Parathyroid adenoma (tissue), 2 donors: Measurements from ENCODE around the gene CD151.

ENCODE experiments used
- H2AFZ ChIP-seq: fragments of 300-600 bp; sonication (generic); one replicate; pipeline ENCODE4 v1.7.0; 2017; ENCODE audit warnings: antibody characterized with exemption, mild to moderate bottlenecking
- H3K27ac ChIP-seq: fragments of 300-600 bp; sonication (generic); one replicate; pipeline ENCODE4 v1.7.0; 2017
- H3K27me3 ChIP-seq: fragments of 300-600 bp; sonication (generic); one replicate; pipeline ENCODE4 v1.7.0; 2017; ENCODE audit warnings: low read length; ENCODE audit not compliant: control insufficient read depth, insufficient read depth
- H3K36me3 ChIP-seq: fragments of 300-600 bp; sonication (generic); one replicate; pipeline ENCODE4 v1.7.0; 2017; ENCODE audit warnings: low read length; ENCODE audit not compliant: control insufficient read depth, insufficient read depth
- H3K4me1 ChIP-seq: fragments of 300-600 bp; sonication (generic); one replicate; pipeline ENCODE4 v1.7.0; 2017; ENCODE audit warnings: control low read depth
- H3K4me2 ChIP-seq: fragments of 300-600 bp; sonication (generic); one replicate; pipeline ENCODE4 v1.7.0; 2017; ENCODE audit warnings: low read length
- H3K4me3 ChIP-seq: fragments of 300-600 bp; sonication (generic); one replicate; pipeline ENCODE4 v1.7.0; 2017; ENCODE audit warnings: low read depth, low read length
- H3K79me2 ChIP-seq: fragments of 300-600 bp; sonication (generic); one replicate; pipeline ENCODE4 v1.7.0; 2017; ENCODE audit warnings: control low read depth
- H3K9ac ChIP-seq: fragments of 300-600 bp; sonication (generic); one replicate; pipeline ENCODE4 v1.7.0; 2017; ENCODE audit warnings: mild to moderate bottlenecking
- H3K9me3 ChIP-seq: fragments of 300-600 bp; sonication (generic); one replicate; pipeline ENCODE4 v1.7.0; 2017; ENCODE audit warnings: low read length; ENCODE audit not compliant: control insufficient read depth
- TF ChIP-seq, protein P1 (sequence below): fragments of 300-600 bp; sonication (generic); IDR thresholded peaks from one replicate; pipeline ENCODE4 v1.7.0; 2017; ENCODE audit warnings: antibody characterized with exemption, mild to moderate bottlenecking
- donor health status: primary hyperparathyroidism.

Gene CD151

GRCh38 chr11:842370-843002 lies 9.7 kb downstream of the CD151 start, which contains the start of the genes POLR2L and TSPAN4:
POLR2L (minus strand) TSS chr11:842529; CDS start chr11:842508, 21 bp downstream.
TSPAN4 (plus strand) TSS chr11:842852; CDS start chr11:850305, 7,453 bp downstream.
- H3K4me2 ChIP-seq: peak within 1 kb of the TSS; percentile 71
- no peaks in the 10 kb centered on the region for H3K9me3 ChIP-seq
- no peaks in the 10 kb centered on the region for H3K79me2 ChIP-seq
- H3K9ac ChIP-seq: no peak within 1 kb of the TSS
- peak within 1 kb of the TSS; percentile 90 for H3K27ac ChIP-seq
- H2AFZ ChIP-seq: peak within 1 kb of the TSS; percentile 94
- no peaks in the 10 kb centered on the region for H3K27me3 ChIP-seq
- H3K4me3 ChIP-seq: peak within 1 kb of the TSS; percentile 68
- no peaks in the 10 kb centered on the region for H3K36me3 ChIP-seq
- H3K4me1 ChIP-seq: peaks cover 3% of the 10 kb centered on the region
- TF ChIP-seq, protein P1, sequence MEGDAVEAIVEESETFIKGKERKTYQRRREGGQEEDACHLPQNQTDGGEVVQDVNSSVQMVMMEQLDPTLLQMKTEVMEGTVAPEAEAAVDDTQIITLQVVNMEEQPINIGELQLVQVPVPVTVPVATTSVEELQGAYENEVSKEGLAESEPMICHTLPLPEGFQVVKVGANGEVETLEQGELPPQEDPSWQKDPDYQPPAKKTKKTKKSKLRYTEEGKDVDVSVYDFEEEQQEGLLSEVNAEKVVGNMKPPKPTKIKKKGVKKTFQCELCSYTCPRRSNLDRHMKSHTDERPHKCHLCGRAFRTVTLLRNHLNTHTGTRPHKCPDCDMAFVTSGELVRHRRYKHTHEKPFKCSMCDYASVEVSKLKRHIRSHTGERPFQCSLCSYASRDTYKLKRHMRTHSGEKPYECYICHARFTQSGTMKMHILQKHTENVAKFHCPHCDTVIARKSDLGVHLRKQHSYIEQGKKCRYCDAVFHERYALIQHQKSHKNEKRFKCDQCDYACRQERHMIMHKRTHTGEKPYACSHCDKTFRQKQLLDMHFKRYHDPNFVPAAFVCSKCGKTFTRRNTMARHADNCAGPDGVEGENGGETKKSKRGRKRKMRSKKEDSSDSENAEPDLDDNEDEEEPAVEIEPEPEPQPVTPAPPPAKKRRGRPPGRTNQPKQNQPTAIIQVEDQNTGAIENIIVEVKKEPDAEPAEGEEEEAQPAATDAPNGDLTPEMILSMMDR: no peak

DNA sequence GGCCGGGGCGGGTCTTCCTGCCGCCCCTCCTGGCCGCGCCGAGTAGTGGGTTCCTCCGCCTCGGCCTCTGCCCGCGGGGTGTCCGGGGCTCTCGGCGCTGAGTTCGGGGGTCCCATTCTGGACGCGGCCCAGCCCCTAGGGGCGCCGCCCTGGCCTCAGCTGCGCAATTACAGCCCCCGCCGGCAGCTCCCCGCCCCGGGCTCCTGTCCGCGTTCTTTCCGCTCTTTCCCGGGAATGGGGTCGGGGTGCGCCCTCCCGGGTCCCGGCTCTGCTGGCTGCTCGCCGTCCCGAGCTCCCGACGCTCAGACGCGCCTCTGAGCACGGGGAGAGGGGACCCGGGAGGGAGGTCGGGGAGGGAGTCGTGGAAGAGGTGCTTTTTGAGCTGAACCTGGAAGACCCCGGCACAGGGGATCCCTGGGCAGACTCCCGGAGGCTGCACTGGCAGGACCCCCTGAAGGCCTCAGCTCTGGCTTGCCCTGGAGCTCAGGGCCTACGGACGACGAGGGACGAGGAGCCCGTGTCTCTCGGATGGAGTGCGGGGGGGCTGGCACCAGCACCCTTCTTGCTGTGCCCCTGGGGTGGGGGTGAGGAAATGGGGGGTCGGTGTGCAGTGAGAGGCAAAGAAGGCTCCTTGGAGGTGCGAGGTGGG lies 10.5 kb downstream of the CD151 start:
- Histone ChIP-seq H3K27ac (peak overlapping the region; percentile 61), H3K79me2 (no peaks in the 10 kb centered on the region), H3K9me3 (no peaks in the 10 kb centered on the region), H3K4me3 (peak overlapping the region; percentile 68), H2AFZ (peak overlapping the region; percentile 62), H3K4me1 (peaks cover 3% of the 10 kb centered on the region), H3K36me3 (no peaks in the 10 kb centered on the region), H3K4me2 (peak overlapping the region; percentile 71), H3K27me3 (no peaks in the 10 kb centered on the region), H3K9ac (no peak overlapping the region)
- TF ChIP-seq, protein P1: no peak

DNA sequence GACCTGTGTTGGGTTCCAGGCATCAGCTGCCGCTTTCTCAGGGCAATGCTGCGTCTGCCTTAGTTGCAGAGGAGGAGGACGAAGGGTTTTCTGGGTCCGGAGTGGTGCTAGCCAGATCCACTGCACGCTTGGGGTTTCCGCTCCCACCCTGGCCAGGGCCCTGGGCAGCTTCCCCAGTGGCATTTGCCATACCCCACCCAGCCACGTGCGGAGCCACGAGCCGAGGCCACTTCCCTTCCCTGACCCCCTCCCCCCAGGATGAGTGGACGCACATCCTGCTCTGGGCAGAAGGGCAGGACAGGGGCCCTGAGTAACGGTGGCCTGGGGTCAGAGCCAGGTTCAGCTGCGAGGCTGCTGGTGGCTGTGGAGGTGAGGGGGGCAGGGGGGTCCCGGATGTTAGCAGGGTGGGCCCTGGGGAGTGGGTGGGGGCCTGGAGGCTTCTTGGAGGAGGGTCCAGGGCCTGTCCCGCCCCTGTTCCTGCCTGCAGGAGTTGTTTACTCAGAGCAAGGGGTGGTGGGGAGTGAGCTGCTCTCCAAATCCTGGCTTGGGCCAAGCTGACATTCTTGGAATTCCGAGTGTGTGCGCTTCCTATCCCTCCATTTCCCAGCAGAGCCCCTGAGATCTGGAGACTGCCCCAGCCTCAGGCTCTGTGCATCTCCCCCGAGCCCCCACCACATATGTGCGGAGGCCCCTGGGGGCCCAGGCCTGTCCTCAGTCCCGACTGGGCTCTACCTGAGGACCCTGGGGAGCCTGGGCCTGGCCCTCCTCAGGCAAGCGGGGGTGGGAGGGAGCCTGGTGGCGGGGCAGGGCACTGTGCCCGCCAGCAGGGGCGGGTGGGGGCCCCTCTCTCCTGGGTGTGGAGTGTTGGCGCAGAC lies 11.3 kb downstream of the CD151 start:
- Histone ChIP-seq H3K4me2 (peak overlapping the region; percentile 71), H3K27me3 (no peaks in the 10 kb centered on the region), H3K4me3 (peak overlapping the region; percentile 68), H3K4me1 (peaks cover 3% of the 10 kb centered on the region), H3K9ac (no peak overlapping the region), H3K79me2 (no peaks in the 10 kb centered on the region), H3K9me3 (no peaks in the 10 kb centered on the region), H3K27ac (peak overlapping the region; percentile 61), H3K36me3 (no peaks in the 10 kb centered on the region), H2AFZ (no peak overlapping the region)
- TF ChIP-seq, protein P1: no peak

DNA sequence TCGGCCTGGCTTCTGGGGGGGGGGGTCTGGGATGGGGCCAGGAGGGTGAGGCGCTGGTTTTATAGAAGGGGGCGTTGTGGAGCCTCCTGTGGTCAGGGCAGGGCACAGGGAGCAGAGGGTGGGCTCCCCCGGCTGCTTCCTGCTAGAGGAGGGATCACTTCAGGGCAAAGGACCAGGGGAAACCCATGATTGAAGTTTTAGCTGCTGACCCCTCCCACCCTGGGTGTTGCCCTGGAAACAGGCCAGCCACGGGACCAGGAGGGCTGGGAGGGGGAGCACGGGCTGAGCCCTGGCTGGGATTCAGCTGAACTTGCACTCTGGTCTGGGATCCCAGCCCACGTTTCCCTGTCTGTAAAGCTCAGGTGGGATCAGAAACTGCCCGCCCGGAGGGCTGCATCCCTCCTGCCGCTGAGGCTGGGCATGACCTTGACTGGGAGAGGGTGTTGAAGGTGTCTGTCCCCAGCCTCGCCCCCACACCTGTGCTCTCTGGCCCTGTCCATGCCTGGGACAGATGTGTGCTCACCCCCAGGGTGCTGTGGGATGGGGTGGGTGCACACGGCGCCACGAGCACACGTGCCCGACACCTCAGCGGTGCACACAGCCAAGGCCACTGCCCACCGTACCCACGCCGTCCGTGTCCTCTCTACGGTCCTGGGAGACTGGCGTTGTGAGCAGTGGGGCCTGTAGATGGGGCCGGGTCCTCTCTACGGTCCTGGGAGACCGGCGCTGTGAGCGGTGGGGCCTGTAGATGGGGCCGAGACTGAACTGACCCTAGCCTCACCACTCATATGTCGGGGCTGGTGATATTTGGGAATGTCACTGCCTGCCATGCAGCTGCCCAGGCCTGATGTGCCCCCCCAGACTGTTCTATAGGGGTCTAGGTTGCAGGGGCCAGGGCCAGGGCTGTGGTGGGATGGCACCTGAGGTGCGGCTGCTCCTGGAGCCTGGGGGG lies 12.2 kb downstream of the CD151 start:
- no peaks in the 10 kb centered on the region for H3K79me2 ChIP-seq
- H3K27ac ChIP-seq: peak overlapping the region; percentile 61
- no peak overlapping the region for H2AFZ ChIP-seq
- H3K9ac ChIP-seq: no peak overlapping the region
- H3K4me3 ChIP-seq: no peak overlapping the region
- peaks cover 3% of the 10 kb centered on the region for H3K4me1 ChIP-seq
- H3K27me3 ChIP-seq: no peaks in the 10 kb centered on the region
- H3K9me3 ChIP-seq: no peaks in the 10 kb centered on the region
- H3K4me2 ChIP-seq: peak overlapping the region; percentile 71
- H3K36me3 ChIP-seq: no peaks in the 10 kb centered on the region
- TF ChIP-seq, protein P1: no peak
